ENCODE data around the gene EEF1A2. TPM values are rescaled to one million over a fixed set of nuclear protein-coding genes. Genes with fewer than 3 reads are reported as not detected.

EEF1A2 gene
- total RNA-seq, 4 donors from 2014 or later = 1.7 to 17.8 (median 7.4) TPM

DNA sequence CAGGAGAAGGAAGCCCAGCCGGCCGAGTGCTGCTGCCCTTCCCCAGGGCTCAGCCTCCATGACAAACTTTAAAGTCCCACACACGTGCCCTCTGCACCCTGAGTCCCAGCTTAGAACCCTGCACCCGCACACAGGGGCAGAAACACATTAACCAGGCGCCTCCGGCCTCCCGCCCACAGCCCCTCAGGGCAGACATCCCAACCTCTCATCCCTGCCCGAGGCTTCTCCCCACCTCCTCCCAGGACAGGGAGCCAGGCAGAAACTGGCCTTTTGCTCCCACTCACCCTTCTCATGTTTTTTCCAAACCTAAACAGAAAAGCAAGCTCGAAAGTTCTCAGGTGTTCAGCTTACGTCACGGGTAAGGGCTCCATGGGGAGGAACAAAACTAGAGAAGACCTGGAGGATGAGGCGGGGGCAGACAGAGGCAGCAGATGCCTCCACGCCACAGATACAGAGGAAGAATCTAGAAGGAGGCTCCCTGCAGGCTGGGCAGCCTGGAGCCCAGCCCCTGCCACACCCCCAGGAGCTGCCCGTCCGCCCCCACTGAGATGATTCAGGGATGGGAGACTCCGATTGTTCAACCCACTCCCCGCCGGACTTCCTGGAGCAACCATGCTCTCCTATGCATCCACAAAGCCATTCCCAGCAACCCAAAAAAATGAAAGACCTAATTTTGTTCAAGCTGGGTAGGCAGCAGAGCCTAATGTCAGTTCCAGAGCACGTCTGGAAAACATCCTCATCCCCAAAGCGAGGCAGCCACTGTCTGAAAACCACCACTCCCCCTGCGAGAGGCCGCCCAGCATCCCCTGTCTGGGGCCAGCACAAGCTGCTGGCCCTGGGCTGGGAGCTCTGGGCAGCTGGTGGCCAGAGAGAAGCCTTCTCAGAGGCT lies 35.2 kb downstream of the EEF1A2 start:
- no peaks in the 10 kb centered on the region for H3K4me1 ChIP-seq
- TF ChIP-seq POLR2AphosphoS5 (IDR thresholded peaks at IDR 0.05) (no peak), POLR2A (IDR thresholded peaks at IDR 0.05; ENCODE audit: low read depth) (no peak), EP300 (IDR thresholded peaks at IDR 0.05) (no peak)
- TF ChIP-seq, protein P1, sequence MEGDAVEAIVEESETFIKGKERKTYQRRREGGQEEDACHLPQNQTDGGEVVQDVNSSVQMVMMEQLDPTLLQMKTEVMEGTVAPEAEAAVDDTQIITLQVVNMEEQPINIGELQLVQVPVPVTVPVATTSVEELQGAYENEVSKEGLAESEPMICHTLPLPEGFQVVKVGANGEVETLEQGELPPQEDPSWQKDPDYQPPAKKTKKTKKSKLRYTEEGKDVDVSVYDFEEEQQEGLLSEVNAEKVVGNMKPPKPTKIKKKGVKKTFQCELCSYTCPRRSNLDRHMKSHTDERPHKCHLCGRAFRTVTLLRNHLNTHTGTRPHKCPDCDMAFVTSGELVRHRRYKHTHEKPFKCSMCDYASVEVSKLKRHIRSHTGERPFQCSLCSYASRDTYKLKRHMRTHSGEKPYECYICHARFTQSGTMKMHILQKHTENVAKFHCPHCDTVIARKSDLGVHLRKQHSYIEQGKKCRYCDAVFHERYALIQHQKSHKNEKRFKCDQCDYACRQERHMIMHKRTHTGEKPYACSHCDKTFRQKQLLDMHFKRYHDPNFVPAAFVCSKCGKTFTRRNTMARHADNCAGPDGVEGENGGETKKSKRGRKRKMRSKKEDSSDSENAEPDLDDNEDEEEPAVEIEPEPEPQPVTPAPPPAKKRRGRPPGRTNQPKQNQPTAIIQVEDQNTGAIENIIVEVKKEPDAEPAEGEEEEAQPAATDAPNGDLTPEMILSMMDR (IDR thresholded peaks at IDR 0.05) = no peak
- no peak for DNase-seq (ENCODE audit: extremely low spot score)
- H3K4me3 ChIP-seq = no peak overlapping the region
- no peaks in the 10 kb centered on the region for H3K36me3 ChIP-seq
- intact Hi-C loops (cut with DNase I) = no loop called here
- 45% methylated on average over 17 of the region's 22 CpGs for WGBS
- peaks cover 0 to 94% (median 10%) of the 10 kb centered on the region in 4 donors for H3K27me3 ChIP-seq
- H3K9me3 ChIP-seq = no peaks in the 10 kb centered on the region
- H3K27ac ChIP-seq (replicated peaks in 1 of 4) = no peak overlapping the region

DNA sequence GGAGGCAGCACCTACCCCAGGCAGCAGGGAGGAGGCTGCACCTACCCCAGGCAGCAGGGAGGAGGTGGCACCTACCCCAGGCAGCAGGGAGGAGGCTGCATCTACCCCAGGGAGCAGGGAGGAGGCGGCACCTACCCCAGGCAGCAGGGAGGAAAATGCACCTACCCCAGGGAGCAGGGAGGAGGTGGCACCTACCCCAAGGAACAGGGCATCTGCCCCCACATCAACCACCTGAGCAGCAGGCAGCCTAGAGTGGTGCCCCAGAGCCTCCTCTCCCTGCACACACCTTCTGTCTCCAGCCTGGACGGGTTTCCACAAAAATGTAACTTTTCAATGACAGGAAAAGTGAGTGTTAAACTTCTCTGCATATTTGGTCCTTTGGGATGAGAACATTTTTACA lies 36.6 kb downstream of the EEF1A2 start:
- 61% methylated on average over 2 of the region's 2 CpGs for WGBS
- Histone ChIP-seq H3K4me3 (no peak overlapping the region), H3K36me3 (no peaks in the 10 kb centered on the region), H3K4me1 (peaks cover 7 to 9% (median 8%) of the 10 kb centered on the region in 4 donors), H3K9me3 (no peaks in the 10 kb centered on the region), H3K27me3 (peaks cover 0 to 96% (median 10%) of the 10 kb centered on the region in 4 donors), H3K27ac (replicated peaks in 1 of 4) (no peak overlapping the region)
- DNase-seq (ENCODE audit: extremely low spot score) = no peak
- no peak for TF ChIP-seq POLR2AphosphoS5 (IDR thresholded peaks at IDR 0.05)
- TF ChIP-seq POLR2A (IDR thresholded peaks at IDR 0.05; ENCODE audit: low read depth) = no peak
- TF ChIP-seq, protein P1 (IDR thresholded peaks at IDR 0.05) = no peak
- TF ChIP-seq EP300 (IDR thresholded peaks at IDR 0.05) = no peak
- intact Hi-C loops (cut with DNase I) = no loop called here

DNA sequence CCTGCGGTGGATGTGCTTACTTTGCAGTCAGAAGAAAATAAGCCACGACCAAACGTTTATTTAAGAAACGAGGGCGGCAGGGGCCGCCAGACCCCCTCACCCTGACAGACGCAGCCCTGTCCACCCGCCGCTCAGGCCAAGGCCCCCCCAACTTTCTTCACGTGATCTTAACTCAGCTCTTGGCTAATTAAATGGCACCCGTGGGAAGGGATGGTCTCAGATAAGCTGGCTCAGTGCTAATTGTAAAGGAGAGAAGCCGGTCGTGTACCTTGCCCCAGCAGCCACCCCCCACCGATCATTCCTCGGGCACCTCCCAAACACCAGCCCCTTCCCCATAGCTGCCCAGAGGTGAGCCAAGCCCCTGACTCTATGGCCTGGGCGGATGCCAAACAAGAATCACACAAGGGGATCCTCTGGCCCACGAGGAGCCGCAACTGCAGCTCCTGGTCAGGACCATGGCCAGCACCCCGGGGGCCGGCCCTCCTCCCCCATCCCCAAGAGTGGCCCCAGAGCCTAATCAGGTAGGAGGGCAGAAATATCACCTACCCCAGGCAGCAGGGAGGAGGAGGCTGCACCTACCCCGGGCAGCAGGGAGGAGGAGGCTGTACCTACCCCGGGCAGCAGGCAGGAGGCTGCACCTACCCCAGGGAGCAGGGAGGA lies 37.6 kb downstream of the EEF1A2 start:
- peaks cover 11 to 19% (median 18%) of the 10 kb centered on the region in 4 donors for H3K4me1 ChIP-seq
- intact Hi-C loops (cut with DNase I) = no loop called here

DNA sequence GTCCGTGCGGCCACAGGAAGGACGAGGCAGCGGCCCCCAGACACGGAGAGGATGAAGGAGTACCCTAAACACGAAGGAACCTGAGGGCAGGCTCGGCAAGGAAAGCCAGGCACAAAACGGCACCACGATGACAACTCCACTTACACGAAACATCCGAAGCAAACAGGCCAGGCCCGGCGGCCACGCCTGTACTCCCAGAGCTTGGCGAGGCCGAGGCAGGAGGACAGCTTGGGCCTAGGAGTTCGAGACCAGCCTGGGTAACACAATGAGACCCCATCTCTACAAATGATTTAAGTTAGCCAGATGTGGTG lies 39.9 kb downstream of the EEF1A2 start:
- Histone ChIP-seq H3K4me1 (peaks cover 14 to 30% (median 27%) of the 10 kb centered on the region in 4 donors), H3K9me3 (no peaks in the 10 kb centered on the region), H3K27ac (replicated peaks in 1 of 4) (no peak overlapping the region), H3K36me3 (no peaks in the 10 kb centered on the region), H3K27me3 (peaks cover 0 to 95% (median 14%) of the 10 kb centered on the region in 4 donors), H3K4me3 (no peak overlapping the region)
- TF ChIP-seq EP300 (IDR thresholded peaks at IDR 0.05) (no peak), POLR2AphosphoS5 (IDR thresholded peaks at IDR 0.05) (no peak), POLR2A (IDR thresholded peaks at IDR 0.05; ENCODE audit: low read depth) (no peak)
- TF ChIP-seq, protein P1 (IDR thresholded peaks at IDR 0.05) = no peak
- WGBS = 94% methylated on average over 14 of the region's 17 CpGs
- DNase-seq (ENCODE audit: extremely low spot score) = no peak
- intact Hi-C loops (cut with DNase I) = no loop called here

More for the DNA sequence above, 37.6 kb downstream of the EEF1A2 start:
- Histone ChIP-seq H3K36me3 (no peaks in the 10 kb centered on the region), H3K27me3 (peaks cover 0 to 95% (median 10%) of the 10 kb centered on the region in 4 donors), H3K27ac (replicated peaks in 1 of 4) (no peak overlapping the region), H3K9me3 (no peaks in the 10 kb centered on the region), H3K4me3 (no peak overlapping the region)
- TF ChIP-seq POLR2A (IDR thresholded peaks at IDR 0.05; ENCODE audit: low read depth) (no peak), POLR2AphosphoS5 (IDR thresholded peaks at IDR 0.05) (no peak), EP300 (IDR thresholded peaks at IDR 0.05) (no peak)
- TF ChIP-seq, protein P1 (IDR thresholded peaks at IDR 0.05) = no peak
- WGBS = 30% methylated on average over 18 of the region's 22 CpGs
- DNase-seq (ENCODE audit: extremely low spot score) = no peak
